K562 (cell line): ENCODE measurements around the gene GGNBP2. TPM values are rescaled to one million over a fixed set of nuclear protein-coding genes. Genes with fewer than 3 reads are reported as not detected.

Experiments used
- AFF1 ChIP-seq, 2 experiments: fragments of 450-650 bp; IDR thresholded peaks; 2 replicates each; pipeline ENCODE4 v1.6.1; 2018; ENCODE audit warnings: mild to moderate bottlenecking in 2 of 2, low read depth in 1 of 2; ENCODE audit not compliant: partially characterized antibody in 2 of 2
- BRD4 ChIP-seq: fragments of 200-600 bp; sonication (generic); IDR thresholded peaks from 2 replicates; pipeline ENCODE4 v1.6.1; 2017; ENCODE audit warnings: inconsistent platforms
- CC2D1A ChIP-seq: fragments of 450-650 bp; IDR thresholded peaks from 2 replicates; pipeline ENCODE4 v1.6.1; 2017; ENCODE audit warnings: mild to moderate bottlenecking
- EGR1 ChIP-seq: fragments of 450-650 bp; conservative IDR thresholded peaks from 2 replicates; pipeline ENCODE4 v1.6.1; 2017; ENCODE audit warnings: mild to moderate bottlenecking
- HNRNPLL ChIP-seq: fragments of 200-400 bp; formaldehyde crosslinking; IDR thresholded peaks from 2 replicates; pipeline ENCODE4 v1.6.1; 2017; ENCODE audit warnings: low read length, low read depth, mild to moderate bottlenecking; ENCODE audit not compliant: poor library complexity, severe bottlenecking
- HOMEZ ChIP-seq: fragments of 250-450 bp; sonication (Bioruptor Pico); IDR thresholded peaks from 2 replicates; pipeline ENCODE4 v1.4.0; 2020; ENCODE audit warnings: mild to moderate bottlenecking, moderate library complexity
- IRF2 ChIP-seq: sonication (generic); formaldehyde crosslinking; IDR thresholded peaks from 2 replicates; pipeline ENCODE4 v1.8.1; 2022; ENCODE audit warnings: mild to moderate bottlenecking, missing genetic modification reagents
- JUN ChIP-seq, 2 experiments: sonication (generic) in 1 of 2; formaldehyde crosslinking in 1 of 2; IDR thresholded peaks; 2 replicates each; pipeline versions ENCODE4 v1.6.1 to v1.8.0; 2012 to 2022; ENCODE audit warnings: borderline replicate concordance in 2 of 2, mild to moderate bottlenecking in 2 of 2, improper control_type of control experiment in 1 of 2, low read depth in 1 of 2, low read length in 1 of 2, missing genetic modification reagents in 1 of 2
- KLF6 ChIP-seq: fragments of 250-450 bp; sonication (Bioruptor Pico); IDR thresholded peaks from 2 replicates; pipeline ENCODE4 v1.4.0; 2020; ENCODE audit warnings: mild to moderate bottlenecking, moderate library complexity, borderline replicate concordance
- MBD2 ChIP-seq: sonication (generic); IDR thresholded peaks from 2 replicates; pipeline ENCODE4 v1.6.1; 2016; ENCODE audit warnings: low read depth, borderline replicate concordance
- MCM5 ChIP-seq: fragments of 450-650 bp; IDR thresholded peaks from 2 replicates; pipeline ENCODE4 v1.6.1; 2016; ENCODE audit warnings: low read depth
- MTA1 ChIP-seq: fragments of 450-650 bp; IDR thresholded peaks from 2 replicates; pipeline ENCODE4 v1.6.1; 2017; ENCODE audit warnings: borderline replicate concordance
- MTA2 ChIP-seq: fragments of 450-650 bp; IDR thresholded peaks from 2 replicates; pipeline ENCODE4 v1.6.1; 2016; ENCODE audit warnings: low read depth
- NCOR1 ChIP-seq: fragments of 450-650 bp; IDR thresholded peaks from 2 replicates; pipeline ENCODE4 v1.6.1; 2016; ENCODE audit warnings: mild to moderate bottlenecking, moderate library complexity
- RBM17 ChIP-seq: fragments of 200-400 bp; formaldehyde crosslinking; IDR thresholded peaks from 2 replicates; pipeline ENCODE4 v1.6.1; 2017; ENCODE audit warnings: low read depth, mild to moderate bottlenecking, low read length, borderline replicate concordance
- RUNX1 ChIP-seq: sonication (generic); IDR thresholded peaks from 2 replicates; pipeline ENCODE4 v1.6.1; 2016; ENCODE audit warnings: antibody characterized with exemption, low read depth
- SMARCA4 ChIP-seq: fragments of 450-650 bp; IDR thresholded peaks from 2 replicates; pipeline ENCODE4 v1.6.1; 2016
- SMARCE1 ChIP-seq: fragments of 450-650 bp; IDR thresholded peaks from 2 replicates; pipeline ENCODE4 v1.7.1; 2016; ENCODE audit warnings: mild to moderate bottlenecking
- TAF9B ChIP-seq: fragments of 450-650 bp; IDR thresholded peaks from 2 replicates; pipeline ENCODE4 v1.6.1; 2018; ENCODE audit warnings: mild to moderate bottlenecking; ENCODE audit not compliant: partially characterized antibody
- ZFX ChIP-seq: sonication (generic); formaldehyde crosslinking; IDR thresholded peaks from 2 replicates; pipeline ENCODE4 v1.8.0; 2022; ENCODE audit warnings: mild to moderate bottlenecking, missing genetic modification reagents, moderate library complexity
- ZNF134 ChIP-seq: fragments of 250-450 bp; sonication (Bioruptor Pico); conservative IDR thresholded peaks from 2 replicates; pipeline ENCODE4 v1.4.0; 2020
- ZNF444 ChIP-seq: fragments of 250-450 bp; sonication (Bioruptor Pico); IDR thresholded peaks from 2 replicates; pipeline ENCODE4 v1.4.0; 2020; ENCODE audit warnings: mild to moderate bottlenecking, moderate library complexity
- ZNF449 ChIP-seq: fragments of 250-450 bp; sonication (Bioruptor Pico); IDR thresholded peaks from 2 replicates; pipeline ENCODE4 v1.8.0; 2022; ENCODE audit warnings: moderate library complexity, mild to moderate bottlenecking, inconsistent platforms
- ZSCAN29 ChIP-seq: fragments of 450-650 bp; IDR thresholded peaks from 2 replicates; pipeline ENCODE4 v1.6.1; 2017
- polyA plus RNA-seq, 8 experiments: library from polyadenylated mRNA; depleted of rRNA in 4 of 8; stranded (reverse) in 5 of 8; unstranded in 3 of 8; fragments of >200 nt; fragmentation: Nextera tagmentation in 2 of 8; fragmentation: Illumina TruSeq in 1 of 8; extraction: Ambion mirVana in 2 of 8; extraction: Trizol in 1 of 8; gene quantifications; 2 replicates each; pipeline versions ENCODE4 v1.2.1 to v1.2.3, GENCODE V29; 2011 to 2014; ENCODE audit warnings: inconsistent platforms in 1 of 8, missing spikeins in 1 of 8
- total RNA-seq, 7 experiments: library from RNA; depleted of rRNA in 6 of 7; stranded (reverse); fragments of >200 nt in 6 of 7; fragmentation: Illumina TruSeq in 2 of 7; extraction: Trizol in 2 of 7; gene quantifications; 2 replicates each; pipeline versions ENCODE4 v1.2.1 to v1.2.3, GENCODE V29; 2011 to 2021; ENCODE audit warnings: low replicate concordance in 1 of 7

Gene GGNBP2
- total and polyA plus RNA-seq, 9 of the 15 experiments (the other 6 are each of a cell fraction or from before 2014, with no cell fraction given): 35.7 to 96.6 (median 64.1) TPM

- TF ChIP-seq HOMEZ (CRISPR knock-in tag) (no peak), RBM17 (no peak), IRF2 (no peak), MTA1 (no peak), ZNF449 (CRISPR knock-in tag) (no peak), KLF6 (CRISPR knock-in tag) (no peak), SMARCA4 (no peak), MCM5 (no peak), ZSCAN29 (no peak), ZFX (CRISPR knock-in tag) (no peak), RUNX1 (no peak), MBD2 (no peak), NCOR1 (no peak), MTA2 (no peak), CC2D1A (peak; percentile 31; the same call in 1 of the 2 replicates), AFF1 (IDR thresholded peaks at IDR 0.05; ENCODE audit: low read depth in 1 of 2, partially characterized antibody in 2 of 2) (no peak), ZNF444 (CRISPR knock-in tag) (no peak), SMARCE1 (no peak), EGR1 (peak; percentile 18; the same call in 1 of the 2 replicates), TAF9B (no peak), JUN (IDR thresholded peaks at IDR 0.05; ENCODE audit: borderline replicate concordance, low read depth, low read length) (no peak), JUN (CRISPR knock-in tag; IDR thresholded peaks at IDR 0.05; ENCODE audit: borderline replicate concordance) (no peak), ZNF134 (CRISPR knock-in tag) (no peak), HNRNPLL (peak; percentile 23), BRD4 (no peak)
Measured at GRCh38 chr17:36608794-36609497, 64.2 kb downstream of the GGNBP2 start (continued).
